Neural crest cell (in vitro differentiated cells): Measurements from ENCODE around the gene FMNL3. TPM values are rescaled to one million over a fixed set of nuclear protein-coding genes. Genes with fewer than 3 reads are reported as not detected.

Experiments used
- DNase-seq: peaks from one replicate; pipeline ENCODE4 v3.0.0; 2021; ENCODE audit warnings: low read depth, mixed read lengths, low spot score
- H3K27ac Mint-ChIP-seq: one replicate; pipeline ENCODE4 v1.8.0; 2021; ENCODE audit warnings: mild to moderate bottlenecking, mixed read lengths; ENCODE audit not compliant: unreplicated experiment
- H3K27me3 Mint-ChIP-seq: 2 replicates; pipeline ENCODE4 v1.8.0; 2021; ENCODE audit warnings: low read depth, mild to moderate bottlenecking, mixed read lengths
- H3K36me3 Mint-ChIP-seq: 2 replicates; pipeline ENCODE4 v1.8.0; 2021; ENCODE audit warnings: low read depth, mild to moderate bottlenecking, mixed read lengths
- H3K4me1 Mint-ChIP-seq: 2 replicates; pipeline ENCODE4 v1.8.0; 2021; ENCODE audit warnings: mixed read lengths
- H3K4me3 Mint-ChIP-seq: one replicate; pipeline ENCODE4 v1.8.0; 2021; ENCODE audit warnings: mild to moderate bottlenecking, mixed read lengths
- H3K9me3 Mint-ChIP-seq: 2 replicates; pipeline ENCODE4 v1.8.0; 2021; ENCODE audit warnings: mixed read lengths
- CTCF ChIP-seq: fragments of 200-600 bp; sonication (generic); conservative IDR thresholded peaks from 2 replicates; pipeline ENCODE4 v1.5.0; 2021; ENCODE audit warnings: antibody characterized with exemption, mild to moderate bottlenecking
- total RNA-seq: library from RNA; stranded (reverse); gene quantifications from 2 replicates; pipeline ENCODE4 v1.2.1, GENCODE V29; 2021

Gene FMNL3
- total RNA-seq, 1 donor from 2014 or later = 38.9 TPM

GRCh38 chr12:49696723-49697122 lies 10.5 kb downstream of the FMNL3 start:
- no peaks in the 10 kb centered on the region for H3K9me3 Mint-ChIP-seq
- no peak for TF ChIP-seq CTCF

GRCh38 chr12:49693931-49694444 lies 13.2 kb downstream of the FMNL3 start:
- H3K27ac Mint-ChIP-seq = no peak overlapping the region
- no peak overlapping the region for H3K4me3 Mint-ChIP-seq
- no peak for DNase-seq
- TF ChIP-seq CTCF = no peak
- no peaks in the 10 kb centered on the region for H3K27me3 Mint-ChIP-seq
- H3K9me3 Mint-ChIP-seq = no peaks in the 10 kb centered on the region
- H3K4me1 Mint-ChIP-seq = peaks cover 17% of the 10 kb centered on the region
- no peaks in the 10 kb centered on the region for H3K36me3 Mint-ChIP-seq

More at GRCh38 chr12:49696723-49697122, 10.5 kb downstream of the FMNL3 start:
- H3K27ac Mint-ChIP-seq = no peak overlapping the region
- H3K4me3 Mint-ChIP-seq = no peak overlapping the region
- H3K36me3 Mint-ChIP-seq = no peaks in the 10 kb centered on the region
- no peaks in the 10 kb centered on the region for H3K27me3 Mint-ChIP-seq
- H3K4me1 Mint-ChIP-seq = peaks cover 26% of the 10 kb centered on the region
- DNase-seq = no peak

GRCh38 chr12:49692851-49693250 lies 14.4 kb downstream of the FMNL3 start:
- H3K36me3 Mint-ChIP-seq = no peaks in the 10 kb centered on the region
- DNase-seq = no peak
- H3K4me1 Mint-ChIP-seq = peaks cover 9% of the 10 kb centered on the region
- H3K4me3 Mint-ChIP-seq = no peak overlapping the region
- H3K27ac Mint-ChIP-seq = peak overlapping the region; percentile 66
- H3K9me3 Mint-ChIP-seq = no peaks in the 10 kb centered on the region
- H3K27me3 Mint-ChIP-seq = no peaks in the 10 kb centered on the region
- no peak for TF ChIP-seq CTCF

GRCh38 chr12:49689785-49690184 lies 17.4 kb downstream of the FMNL3 start:
- Mint-ChIP-seq H3K4me3 (no peak overlapping the region), H3K27ac (no peak overlapping the region), H3K36me3 (no peaks in the 10 kb centered on the region), H3K27me3 (no peaks in the 10 kb centered on the region), H3K4me1 (peaks cover 9% of the 10 kb centered on the region), H3K9me3 (no peaks in the 10 kb centered on the region)
- TF ChIP-seq CTCF = no peak
- DNase-seq = no peak

- Mint-ChIP-seq H3K4me3 (no peak overlapping the region), H3K27me3 (no peaks in the 10 kb centered on the region), H3K9me3 (no peaks in the 10 kb centered on the region), H3K4me1 (peaks cover 15% of the 10 kb centered on the region), H3K27ac (no peak overlapping the region), H3K36me3 (no peaks in the 10 kb centered on the region)
- DNase-seq = no peak
- TF ChIP-seq CTCF = no peak
Measured at GRCh38 chr12:49689237-49689636, 18.0 kb downstream of the FMNL3 start.
